ACC112 (cell line): ENCODE measurements around the gene EVC.

ENCODE experiments used
- H2AFZ ChIP-seq: fragments of 200-600 bp; sonication (generic); one replicate; pipeline ENCODE4 v1.6.0; 2017; ENCODE audit warnings: antibody characterized with exemption, low read length; ENCODE audit not compliant: unreplicated experiment
- H3K27ac ChIP-seq: fragments of 200-600 bp; sonication (generic); 2 replicates; pipeline ENCODE4 v1.5.1; 2014; ENCODE audit warnings: low read depth, mild to moderate bottlenecking, antibody characterized with exemption, low read length, moderate library complexity
- H3K27me3 ChIP-seq: fragments of 200-600 bp; sonication (generic); 2 replicates; pipeline ENCODE4 v1.6.1; 2014; ENCODE audit warnings: mild to moderate bottlenecking, antibody characterized with exemption, low read length, moderate library complexity, mixed read lengths; ENCODE audit not compliant: insufficient read depth
- H3K36me3 ChIP-seq: fragments of 200-600 bp; sonication (generic); 2 replicates; pipeline ENCODE4 v1.6.1; 2016; ENCODE audit warnings: mild to moderate bottlenecking, antibody characterized with exemption, low read length, moderate library complexity, mixed read lengths; ENCODE audit not compliant: insufficient read depth
- H3K4me1 ChIP-seq: fragments of 200-600 bp; sonication (generic); one replicate; pipeline ENCODE4 v1.6.1; 2016; ENCODE audit warnings: low read length, mixed read lengths; ENCODE audit not compliant: insufficient read depth, unreplicated experiment, control insufficient read depth
- H3K4me3 ChIP-seq: fragments of 200-600 bp; sonication (generic); 2 replicates; pipeline ENCODE4 v1.5.1; 2014; ENCODE audit warnings: mild to moderate bottlenecking, low read depth, low read length
- H3K79me2 ChIP-seq: fragments of 200-600 bp; sonication (generic); one replicate; pipeline ENCODE4 v1.6.0; 2016; ENCODE audit warnings: low read length; ENCODE audit not compliant: control insufficient read depth, unreplicated experiment, insufficient read depth

Gene EVC

DNA sequence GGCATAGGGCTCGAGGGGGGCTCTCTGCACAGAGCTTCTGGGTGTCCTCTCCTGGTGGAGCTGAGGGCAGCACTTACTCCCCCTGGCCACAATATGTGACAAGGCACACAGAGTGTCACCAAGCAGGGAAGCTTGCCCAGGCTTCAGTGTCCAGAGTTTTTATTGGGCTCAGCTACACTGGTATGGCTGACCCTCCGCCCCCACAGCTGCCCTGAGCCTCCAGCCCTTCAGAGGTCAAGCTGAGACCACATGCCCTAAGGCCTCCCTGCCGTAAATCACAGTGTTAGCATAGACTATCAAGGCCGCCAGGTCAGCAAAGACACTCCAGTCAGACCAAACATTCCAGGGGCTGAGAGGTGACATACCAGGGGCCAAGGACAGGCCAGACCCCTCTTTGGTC, 59.0 kb downstream of the EVC start:
- H2AFZ ChIP-seq: no peak overlapping the region
- no peak overlapping the region for H3K4me3 ChIP-seq
- H3K27ac ChIP-seq: no peak overlapping the region
- H3K4me1 ChIP-seq: no peaks in the 10 kb centered on the region
- H3K36me3 ChIP-seq: peaks cover 49% of the 10 kb centered on the region
- H3K79me2 ChIP-seq: no peaks in the 10 kb centered on the region
- H3K27me3 ChIP-seq: no peaks in the 10 kb centered on the region

DNA sequence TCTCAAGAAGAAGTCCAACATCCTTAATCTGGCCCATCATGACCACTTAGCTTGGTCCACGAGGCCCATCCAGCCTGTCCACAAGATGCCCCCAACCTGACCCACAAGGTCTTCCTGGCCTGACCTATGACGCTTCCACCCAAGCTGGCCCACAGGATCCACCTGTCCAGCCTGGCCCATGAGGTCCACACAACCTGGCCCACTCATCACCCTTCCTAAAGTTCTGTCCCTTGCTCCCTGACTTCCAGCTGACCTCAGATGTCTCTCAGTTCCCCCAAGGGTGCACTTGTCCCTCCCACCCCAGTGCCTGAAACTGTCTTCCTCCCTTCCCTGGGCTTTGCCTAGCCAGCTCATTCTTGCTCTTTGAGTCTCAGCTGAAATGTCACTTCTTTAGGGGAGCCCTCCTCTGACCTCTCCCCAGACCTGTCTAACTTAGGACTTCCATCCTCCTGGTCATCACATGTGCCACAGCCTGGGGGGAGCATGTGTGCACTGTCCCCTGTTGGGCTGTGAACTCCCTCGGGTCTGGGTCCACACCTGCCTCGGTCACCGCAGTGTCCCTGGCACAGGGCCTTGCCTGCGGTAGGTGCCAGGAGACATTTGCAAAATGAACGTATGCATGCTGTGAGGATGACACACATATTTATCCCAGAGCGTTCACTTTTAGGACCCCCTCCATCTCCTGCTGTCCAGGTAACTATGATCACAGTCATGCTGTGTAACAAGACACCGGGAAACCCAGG, 61.7 kb downstream of the EVC start:
- Histone ChIP-seq H3K4me3 (no peak overlapping the region), H3K27me3 (no peaks in the 10 kb centered on the region), H2AFZ (no peak overlapping the region), H3K27ac (no peak overlapping the region), H3K4me1 (no peaks in the 10 kb centered on the region), H3K79me2 (no peaks in the 10 kb centered on the region), H3K36me3 (peaks cover 74% of the 10 kb centered on the region)

DNA sequence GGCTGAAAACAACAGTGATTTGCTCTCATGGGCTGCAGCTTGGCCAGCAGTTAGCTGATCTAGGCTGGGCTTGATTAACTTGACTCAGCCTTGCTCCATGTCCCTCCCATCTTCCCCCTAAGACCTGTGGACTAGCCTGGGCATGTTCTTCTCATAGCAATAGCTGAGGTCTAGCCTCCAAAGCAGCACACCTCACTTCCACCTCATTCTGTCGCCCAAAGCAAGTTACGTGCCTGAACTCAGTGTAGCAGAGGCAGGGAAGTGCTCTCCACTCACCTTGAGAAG, 62.2 kb downstream of the EVC start:
- H3K36me3 ChIP-seq: peaks cover 69% of the 10 kb centered on the region
- no peak overlapping the region for H3K4me3 ChIP-seq
- H3K4me1 ChIP-seq: no peaks in the 10 kb centered on the region
- no peaks in the 10 kb centered on the region for H3K27me3 ChIP-seq
- no peak overlapping the region for H2AFZ ChIP-seq
- no peaks in the 10 kb centered on the region for H3K79me2 ChIP-seq
- no peak overlapping the region for H3K27ac ChIP-seq

DNA sequence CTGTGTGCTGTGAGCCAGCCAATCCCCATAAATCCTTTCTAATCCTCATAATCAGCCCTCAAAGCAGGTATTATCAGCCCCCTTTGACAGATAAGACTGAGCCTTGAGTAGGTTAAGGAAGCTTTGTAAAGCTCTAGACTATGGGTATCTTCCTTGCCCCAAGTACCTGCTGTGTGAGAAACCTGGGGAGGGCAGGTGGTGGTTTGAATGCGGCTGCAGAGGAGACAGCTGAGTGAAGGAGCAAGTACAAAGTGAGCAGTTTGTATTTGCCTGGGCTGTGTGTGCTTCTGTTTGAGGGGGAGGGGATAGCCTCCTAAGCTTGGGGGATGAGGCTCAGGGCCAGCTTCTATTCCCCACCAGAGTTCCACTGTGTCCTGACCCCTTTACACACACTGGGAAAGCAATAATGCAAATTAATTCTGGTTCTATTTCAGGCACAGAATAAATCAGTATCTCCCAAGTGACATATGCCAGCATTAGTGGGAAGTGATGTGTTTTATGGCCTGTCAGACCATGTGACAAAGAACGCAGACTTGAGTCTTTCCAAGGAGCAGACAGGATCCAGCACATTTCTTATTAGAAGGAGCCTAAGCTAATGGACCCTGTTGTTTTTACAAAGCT, 63.5 kb downstream of the EVC start:
- H3K79me2 ChIP-seq: no peaks in the 10 kb centered on the region
- H3K36me3 ChIP-seq: peaks cover 58% of the 10 kb centered on the region
- H3K27me3 ChIP-seq: no peaks in the 10 kb centered on the region
- H3K4me1 ChIP-seq: no peaks in the 10 kb centered on the region
- H3K4me3 ChIP-seq: no peak overlapping the region
- no peak overlapping the region for H2AFZ ChIP-seq
- no peak overlapping the region for H3K27ac ChIP-seq

DNA sequence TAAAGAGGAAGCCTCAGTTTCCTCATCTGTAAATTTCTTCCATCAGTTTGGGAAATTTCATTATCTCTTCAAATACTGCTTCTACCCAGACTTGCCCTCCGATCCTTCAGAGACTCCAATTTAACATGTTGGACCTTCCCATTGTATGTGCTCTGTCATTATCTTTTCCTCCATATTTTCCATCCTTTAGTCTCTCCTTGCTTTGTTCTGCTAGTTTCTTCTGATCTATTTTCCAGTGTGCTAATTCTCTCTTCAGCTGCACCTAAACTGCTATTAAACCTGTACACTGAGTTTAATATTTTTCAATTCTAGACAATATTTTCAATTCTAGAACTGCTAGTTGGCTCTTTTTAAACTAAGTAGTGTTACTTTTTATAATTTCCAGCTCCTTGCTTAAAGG, 65.5 kb downstream of the EVC start:
- Histone ChIP-seq H3K36me3 (peaks cover 48% of the 10 kb centered on the region), H3K4me3 (no peak overlapping the region), H3K4me1 (no peaks in the 10 kb centered on the region), H2AFZ (no peak overlapping the region), H3K27me3 (no peaks in the 10 kb centered on the region), H3K79me2 (no peaks in the 10 kb centered on the region), H3K27ac (no peak overlapping the region)

DNA sequence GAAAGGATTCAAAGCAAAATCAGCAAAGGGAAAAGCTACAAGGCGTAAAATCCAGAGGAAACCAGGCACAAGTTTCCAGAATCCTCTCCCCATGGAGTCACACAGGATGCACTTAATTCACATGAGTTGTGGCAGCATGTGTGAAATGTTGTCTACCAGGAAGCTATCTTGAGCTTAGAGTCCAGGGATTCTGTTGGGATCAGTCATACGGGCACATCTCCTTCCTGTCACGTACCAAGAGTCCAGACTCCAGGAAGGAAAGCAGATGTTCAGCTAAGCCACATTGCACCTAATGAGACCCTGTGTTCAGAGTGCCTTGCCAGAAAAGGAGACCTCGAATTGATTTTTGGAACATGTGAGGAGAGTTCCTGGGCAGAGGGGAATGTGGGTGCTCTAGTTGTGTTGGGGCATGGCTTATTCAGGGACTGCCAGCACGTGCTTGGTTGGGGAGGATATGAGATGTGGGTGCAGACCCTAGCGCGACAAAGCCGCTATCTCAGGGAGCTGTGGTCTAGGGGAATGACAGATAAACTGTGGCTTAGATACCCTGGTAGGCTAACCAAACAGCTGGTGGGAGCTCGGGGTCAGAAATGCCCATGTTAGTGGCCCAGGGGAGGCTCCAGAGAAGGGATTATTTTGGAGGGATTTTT, 70.0 kb downstream of the EVC start:
- Histone ChIP-seq H3K79me2 (no peaks in the 10 kb centered on the region), H2AFZ (no peak overlapping the region), H3K4me1 (peaks cover 12% of the 10 kb centered on the region), H3K27ac (no peak overlapping the region), H3K27me3 (no peaks in the 10 kb centered on the region), H3K4me3 (no peak overlapping the region), H3K36me3 (peaks cover 27% of the 10 kb centered on the region)

DNA sequence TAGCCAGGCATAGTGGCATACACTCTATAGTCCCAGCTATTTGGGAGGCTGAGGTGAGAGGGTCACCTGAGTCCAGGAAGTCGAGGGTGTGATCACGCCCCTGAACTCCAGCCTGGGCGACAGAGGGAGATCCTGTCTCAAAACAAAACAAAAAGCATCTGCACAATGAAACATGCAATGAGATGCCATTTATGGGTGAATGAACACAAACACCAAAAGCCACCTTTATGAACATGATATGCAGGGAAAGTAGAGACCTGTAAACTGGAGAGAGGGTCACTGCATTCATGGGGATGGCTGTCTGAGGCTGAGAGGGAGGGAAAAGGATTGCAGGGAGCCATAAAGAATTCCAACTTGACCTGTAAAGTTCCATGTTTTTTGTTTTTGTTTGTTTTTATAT, 70.7 kb downstream of the EVC start:
- no peak overlapping the region for H2AFZ ChIP-seq
- H3K4me1 ChIP-seq: peaks cover 20% of the 10 kb centered on the region
- H3K27ac ChIP-seq: no peak overlapping the region
- H3K36me3 ChIP-seq: peaks cover 20% of the 10 kb centered on the region
- no peaks in the 10 kb centered on the region for H3K27me3 ChIP-seq
- no peak overlapping the region for H3K4me3 ChIP-seq
- H3K79me2 ChIP-seq: no peaks in the 10 kb centered on the region

DNA sequence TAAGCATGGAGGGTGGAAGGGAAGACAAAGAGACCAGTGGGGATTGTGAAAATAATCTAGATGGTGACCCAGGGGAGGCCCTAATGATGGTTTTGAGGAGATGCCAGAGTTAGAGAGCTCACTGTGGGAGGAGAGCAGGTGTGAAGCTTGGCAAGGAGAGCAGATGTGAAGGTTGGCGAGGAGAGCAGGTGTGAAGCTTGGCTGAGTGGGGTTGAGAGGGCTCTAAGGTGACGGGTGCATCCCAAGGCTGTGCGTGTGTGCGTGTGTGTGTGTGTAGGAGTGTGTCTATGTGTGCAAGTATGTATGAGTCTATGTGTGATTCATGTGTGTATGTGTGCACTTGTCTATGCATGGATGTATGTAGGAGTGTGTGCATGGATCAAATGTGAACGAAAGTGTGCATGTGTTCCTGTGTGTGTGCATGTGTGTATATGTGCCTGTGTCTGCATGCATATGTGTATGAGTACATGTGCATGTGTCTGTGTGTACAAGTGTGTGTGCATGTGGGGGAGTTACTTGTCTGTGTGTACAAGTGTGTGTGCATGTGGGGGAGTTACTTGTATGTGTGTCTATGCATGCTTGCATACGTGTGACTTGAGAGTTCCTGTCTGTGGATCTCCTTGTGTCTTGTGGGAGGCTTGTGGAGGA, 72.0 kb downstream of the EVC start:
- Histone ChIP-seq H2AFZ (no peak overlapping the region), H3K27ac (no peak overlapping the region), H3K36me3 (peaks cover 22% of the 10 kb centered on the region), H3K4me3 (no peak overlapping the region), H3K27me3 (no peaks in the 10 kb centered on the region), H3K79me2 (no peaks in the 10 kb centered on the region), H3K4me1 (peaks cover 24% of the 10 kb centered on the region)

DNA sequence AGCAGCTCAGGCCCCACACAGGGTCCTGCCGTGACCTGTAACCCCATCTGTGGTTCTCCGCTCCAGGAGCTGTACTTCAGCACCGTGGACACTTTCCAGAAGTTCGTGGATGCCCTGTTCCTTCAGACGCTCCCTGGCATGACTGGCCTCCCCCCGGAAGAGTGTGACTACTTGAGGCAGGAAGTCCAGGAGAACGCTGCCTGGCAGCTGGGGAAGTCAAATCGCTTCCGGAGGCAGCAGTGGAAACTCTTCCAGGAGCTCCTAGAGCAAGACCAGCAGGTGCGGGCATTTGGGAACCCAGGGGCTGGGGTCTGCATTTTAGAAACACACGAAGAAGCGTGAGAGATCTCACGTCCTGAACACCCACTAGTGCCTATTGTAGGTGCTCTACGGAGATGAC, 72.5 kb downstream of the EVC start:
- H3K4me3 ChIP-seq: no peak overlapping the region
- H3K79me2 ChIP-seq: no peaks in the 10 kb centered on the region
- H3K36me3 ChIP-seq: peaks cover 28% of the 10 kb centered on the region
- no peak overlapping the region for H3K27ac ChIP-seq
- H3K4me1 ChIP-seq: peaks cover 24% of the 10 kb centered on the region
- no peak overlapping the region for H2AFZ ChIP-seq
- H3K27me3 ChIP-seq: no peaks in the 10 kb centered on the region

DNA sequence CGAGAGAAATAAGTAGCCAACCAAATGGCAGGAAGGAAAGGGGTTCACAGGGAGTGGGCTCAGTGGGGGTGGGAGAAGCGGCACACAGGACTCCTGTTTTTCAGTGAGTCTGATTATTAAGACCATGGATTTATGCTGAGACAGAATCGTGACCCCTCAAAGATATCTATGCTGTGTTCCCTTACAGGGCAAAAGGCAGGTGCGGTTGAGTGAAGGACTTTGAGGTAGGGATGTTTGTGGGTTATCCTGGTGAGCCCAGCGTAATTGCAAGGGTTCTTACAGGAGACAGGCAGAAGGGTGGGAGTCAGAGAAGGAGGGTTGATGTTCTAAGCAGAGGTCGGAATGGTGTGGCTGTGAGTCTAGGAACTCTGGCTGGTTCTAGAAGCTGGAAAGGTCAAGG, 73.0 kb downstream of the EVC start:
- H3K79me2 ChIP-seq: no peaks in the 10 kb centered on the region
- H3K27me3 ChIP-seq: no peaks in the 10 kb centered on the region
- H3K27ac ChIP-seq: no peak overlapping the region
- peaks cover 30% of the 10 kb centered on the region for H3K36me3 ChIP-seq
- H3K4me3 ChIP-seq: no peak overlapping the region
- no peak overlapping the region for H2AFZ ChIP-seq
- peaks cover 24% of the 10 kb centered on the region for H3K4me1 ChIP-seq
